Activated CD4-positive, alpha-beta T cell treated with anti-CD3 and anti-CD28 coated beads, Interleukin-2, Interleukin-6, amounts not matched to agents 100 ng/mL and 50 ng/mL, durations not matched to agents 16 hours and 8 hours (primary cell): ENCODE data around the gene SYF2.
"Not testable (repeated sequence)": the region's sequence is repeated elsewhere in the genome, so short reads cannot be mapped to it uniquely, and the experiment has no call there.

Experiments
- DNase-seq: peaks from one replicate; pipeline ENCODE4 v3.0.0-alpha.2; 2020

SYF2 gene

DNA sequence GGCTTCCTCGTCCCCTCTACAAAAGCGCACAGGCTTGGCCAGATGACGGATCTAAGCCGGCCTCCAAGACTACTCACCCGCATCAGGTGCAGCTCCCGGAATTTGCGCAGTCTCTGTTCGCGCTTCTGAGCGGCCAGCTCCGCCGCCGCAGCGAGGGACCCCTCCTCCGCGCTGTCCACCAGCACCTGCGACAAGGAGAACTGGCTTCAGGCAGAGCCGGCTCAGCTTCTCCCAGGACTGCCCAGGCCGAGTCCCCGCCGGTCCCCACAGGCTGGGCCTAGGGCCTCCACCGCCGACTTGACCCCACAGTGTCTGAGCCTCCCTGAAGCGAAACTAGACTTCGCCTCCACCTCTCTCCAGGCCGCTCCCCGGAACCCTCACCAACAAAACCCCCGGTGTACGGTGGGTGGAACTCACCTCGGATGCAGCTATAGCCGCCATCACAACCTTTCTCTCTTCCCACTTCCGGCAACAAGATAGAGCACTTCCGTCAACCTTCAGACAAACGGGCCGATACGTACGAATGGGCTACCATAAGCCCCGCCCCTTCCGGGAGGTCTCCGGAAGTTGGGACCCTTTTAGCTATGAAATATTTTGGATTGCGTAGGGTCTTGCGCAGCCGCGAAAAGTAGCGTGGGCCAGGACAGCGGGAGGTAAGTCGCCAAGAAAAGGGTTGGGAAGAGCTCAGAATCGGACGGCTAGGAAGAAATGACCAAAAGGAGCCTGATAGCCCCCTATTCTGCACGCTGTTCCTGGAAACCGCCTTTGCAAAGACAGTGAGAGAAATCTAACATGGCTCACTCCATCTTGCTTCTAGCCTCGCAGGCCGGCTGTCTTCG, at the start of gene SYF2:
Gene SYF2, minus strand, starts transcription at position 476 of the 839 bp plus-strand sequence. Its CDS starts 35 bp downstream, at position 441.
- DNase-seq, result peak; percentile 95

GRCh38 chr1:25279693-25280111, 47.4 kb upstream of the SYF2 start:
- DNase-seq, result not testable (repeated sequence)

DNA sequence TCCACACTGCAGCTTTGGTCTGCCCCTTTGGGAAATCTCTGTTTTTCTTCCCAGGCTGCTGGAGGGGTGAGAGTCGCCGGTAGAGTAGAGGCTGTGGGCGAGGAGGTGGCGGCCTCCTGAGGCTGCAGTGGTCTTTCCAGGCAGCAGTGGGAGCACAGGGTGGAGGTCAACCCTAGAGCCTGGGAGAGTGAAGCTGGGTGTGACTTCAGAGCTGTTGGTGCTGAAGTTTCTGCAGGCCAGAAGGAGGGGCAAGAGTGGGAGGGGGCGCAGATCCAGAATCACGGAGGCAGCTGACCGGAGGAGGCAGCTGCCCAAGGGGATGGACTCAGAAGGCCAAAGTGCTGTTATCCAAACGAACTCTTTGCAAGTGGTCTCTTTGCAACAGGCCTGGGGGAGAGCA, 46.5 kb upstream of the SYF2 start:
- not testable (repeated sequence) for DNase-seq

GRCh38 chr1:25278358-25278757, 46.1 kb upstream of the SYF2 start:
- DNase-seq, result not testable (repeated sequence)

- not testable (repeated sequence) for DNase-seq
Measured at GRCh38 chr1:25277295-25277694, 45.0 kb upstream of the SYF2 start.

DNA sequence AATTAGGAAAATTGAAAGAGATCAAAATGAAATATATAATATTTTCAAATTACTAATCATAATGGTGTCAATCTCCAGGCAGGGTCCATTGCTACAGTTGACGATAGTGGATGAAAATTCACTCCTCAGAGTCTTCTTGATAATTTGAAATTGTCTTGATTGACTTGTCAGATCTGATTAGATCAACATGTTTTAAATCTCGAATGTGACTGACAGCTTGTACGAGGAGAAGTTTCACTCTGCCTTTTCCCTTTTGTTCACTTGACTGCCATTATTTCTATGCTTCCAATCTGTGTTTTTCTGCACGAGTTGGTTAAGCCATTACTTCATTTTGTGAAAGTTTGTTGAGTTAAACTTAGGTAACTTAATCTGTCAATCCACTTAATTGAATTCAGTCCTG, 43.3 kb upstream of the SYF2 start:
- DNase-seq, result not testable (repeated sequence)

- not testable (repeated sequence) for DNase-seq
Measured at GRCh38 chr1:25272238-25272637, 39.9 kb upstream of the SYF2 start, which contains the start of gene RHD. RHD (plus strand) TSS chr1:25272509; CDS start chr1:25272548, 39 bp downstream.

- DNase-seq, result not testable (repeated sequence)
Measured at GRCh38 chr1:25268143-25268760, 36.0 kb upstream of the SYF2 start.

- DNase-seq, result not testable (repeated sequence)
Measured at GRCh38 chr1:25267288-25268142, 35.2 kb upstream of the SYF2 start.

DNA sequence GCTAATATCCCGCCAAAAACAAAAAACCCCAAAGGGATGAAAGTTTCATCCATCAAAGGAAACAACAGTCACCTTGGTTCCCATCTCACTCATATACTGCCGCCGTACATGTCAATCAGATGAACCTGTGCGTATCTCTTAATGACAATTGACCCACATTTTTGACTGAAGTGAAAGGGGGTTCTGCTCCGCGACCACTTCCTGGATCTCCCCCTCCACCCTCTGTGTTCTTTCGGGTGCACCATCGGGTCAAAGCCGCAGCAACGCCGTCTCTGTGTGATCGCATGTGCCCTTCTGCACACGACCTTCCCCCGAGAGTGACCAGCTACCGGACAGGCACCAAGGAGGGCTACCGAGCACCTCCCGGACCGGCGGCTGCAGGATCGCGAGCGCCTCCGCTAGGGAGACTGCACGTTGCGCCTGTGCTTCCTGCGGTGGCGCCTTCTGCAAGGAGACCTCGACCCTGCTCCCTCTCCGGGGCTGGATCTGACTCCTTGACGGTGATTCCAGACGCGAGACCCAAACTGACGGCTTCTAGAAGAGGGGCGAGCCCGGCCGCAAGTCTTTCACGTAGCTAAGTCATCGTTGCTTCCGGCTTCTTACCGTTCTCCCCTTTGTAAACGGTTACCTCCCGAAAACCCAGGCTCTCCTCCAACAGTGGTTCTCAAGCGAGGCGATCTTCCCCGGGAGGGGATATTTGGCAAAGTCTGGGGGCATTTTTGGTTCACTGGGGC, 34.4 kb upstream of the SYF2 start:
- not testable (repeated sequence) for DNase-seq

GRCh38 chr1:25260336-25260735, 28.0 kb upstream of the SYF2 start:
- DNase-seq, result peak; percentile 0

DNA sequence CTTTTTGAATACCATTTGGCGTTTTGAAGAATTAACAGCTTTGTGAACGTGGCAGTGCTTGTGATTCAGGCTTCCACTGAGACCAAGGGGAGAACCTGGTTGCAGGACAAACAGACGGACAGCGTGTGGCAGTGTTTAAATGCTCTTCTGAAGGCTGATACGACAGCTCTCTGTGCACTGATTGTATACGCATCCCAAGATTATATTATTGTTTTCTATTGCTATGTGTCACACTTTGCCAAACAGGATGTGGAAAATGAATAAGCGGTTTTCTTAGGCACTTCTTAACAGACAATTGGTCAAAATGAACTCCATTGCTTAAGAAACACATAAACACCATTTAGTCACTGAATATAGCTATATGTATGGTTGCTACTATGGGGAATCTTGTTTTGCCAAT, 27.5 kb upstream of the SYF2 start:
- DNase-seq, result peak; percentile 36

GRCh38 chr1:25257196-25257595, 24.9 kb upstream of the SYF2 start:
- DNase-seq, result no peak

- DNase-seq, result peak; percentile 0
Measured at GRCh38 chr1:25256578-25256965, 24.3 kb upstream of the SYF2 start.

- DNase-seq, result no peak
Measured at GRCh38 chr1:25255706-25256577, 23.6 kb upstream of the SYF2 start.

DNA sequence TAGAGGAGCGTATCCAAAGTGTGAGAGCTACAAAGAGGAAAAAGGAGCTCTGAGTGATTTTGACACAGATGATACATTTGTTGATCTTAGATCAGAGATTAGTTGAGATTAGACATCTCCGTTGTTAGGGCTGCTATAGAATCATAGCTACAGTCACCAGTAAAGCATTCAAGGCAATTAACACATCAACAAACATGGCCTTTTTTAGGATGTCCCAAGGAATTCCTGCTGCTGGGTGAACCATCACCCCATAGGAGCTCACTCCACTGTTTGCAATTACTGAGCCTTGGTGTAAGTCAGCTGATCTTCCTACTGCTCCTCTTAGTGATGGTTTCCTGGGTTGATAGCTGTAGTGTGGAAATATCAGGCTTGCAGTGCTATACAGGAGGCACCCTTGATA, 21.6 kb upstream of the SYF2 start:
- no peak for DNase-seq

GRCh38 chr1:25247829-25248754, 15.8 kb upstream of the SYF2 start:
- peak; percentile 0 for DNase-seq

DNA sequence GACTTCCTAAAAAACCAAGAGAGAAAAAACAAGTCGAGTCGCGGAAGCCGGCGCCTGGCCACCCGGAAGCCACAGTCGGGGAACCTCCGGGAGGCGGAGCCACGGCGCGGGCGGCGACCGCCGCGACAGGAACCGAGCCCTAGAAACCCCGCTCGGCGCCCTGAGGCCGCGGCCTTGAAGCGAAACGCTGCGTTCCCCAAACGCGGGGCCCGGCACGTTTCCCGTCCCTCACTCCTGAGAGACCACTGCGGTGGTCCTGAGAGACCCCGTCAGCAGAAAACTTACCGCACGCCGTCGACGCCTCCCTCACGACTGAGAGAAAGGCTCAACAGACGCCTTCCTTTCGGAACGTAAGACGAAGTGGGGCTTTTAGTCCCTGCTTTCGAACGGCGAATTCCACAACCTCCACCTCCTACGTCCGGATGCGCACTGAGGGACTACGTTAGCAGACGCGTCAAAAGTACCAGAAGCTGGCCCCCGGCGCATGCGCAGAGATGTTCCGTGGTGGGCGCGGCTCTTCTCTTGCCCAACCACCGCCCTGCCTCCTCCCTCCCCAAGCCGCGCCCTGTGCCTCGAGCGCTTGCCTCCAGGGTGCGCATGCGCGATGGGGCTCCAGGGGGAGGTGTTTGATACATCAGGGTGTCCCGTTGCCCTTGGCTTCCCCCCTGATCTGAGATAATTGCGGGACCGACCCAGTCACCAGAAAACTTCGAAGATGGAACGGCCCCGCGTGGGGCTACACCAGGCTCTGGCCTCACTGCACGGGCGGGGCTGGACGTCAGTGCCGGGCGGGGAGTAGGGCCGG, 14.9 kb upstream of the SYF2 start, which contains the start of gene RSRP1:
Gene RSRP1, minus strand, starts transcription at position 431 of the 805 bp plus-strand sequence. CDS start 491 bp downstream, outside the sequence.
- peak; percentile 100 for DNase-seq

DNA sequence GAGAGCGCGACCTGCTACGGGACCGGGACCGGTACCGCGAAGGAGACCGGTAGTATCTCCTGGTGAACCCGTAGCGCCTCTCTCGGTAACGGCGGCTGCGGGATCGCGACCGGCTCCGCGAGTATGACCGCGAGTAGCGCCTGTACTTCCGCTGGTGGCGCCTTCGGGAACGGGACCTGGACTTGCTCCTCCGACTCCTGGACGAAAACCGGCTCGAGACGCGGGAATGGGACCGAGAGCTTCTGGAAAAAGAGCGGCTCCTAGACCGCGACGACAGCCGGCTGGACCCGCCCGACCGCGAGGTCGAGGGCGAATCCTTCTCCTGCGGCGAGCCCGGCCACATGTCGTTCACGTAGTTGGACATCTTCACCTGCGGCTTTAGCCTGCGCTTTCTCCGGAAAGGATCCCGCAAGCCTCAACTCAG, 14.3 kb upstream of the SYF2 start:
- peak; percentile 39 for DNase-seq
